Muscle of leg (tissue), 11 donors: ENCODE data around the gene HRH1. TPM values are rescaled to one million over a fixed set of nuclear protein-coding genes. Genes with fewer than 3 reads are reported as not detected.
A peak's percentile ranks its signal among the peaks of the same experiment; 100 is the strongest.
"Not testable (repeated sequence)": the region's sequence is repeated elsewhere in the genome, so short reads cannot be mapped to it uniquely, and the experiment has no call there.

Experiments used
- DNase-seq: peaks from one replicate; pipeline ENCODE4 v3.0.0; 2013
- H3K27ac ChIP-seq: one replicate; pipeline ENCODE4 v1.5.1; 2013; ENCODE audit warnings: mild to moderate bottlenecking, low read length, control low read depth
- H3K27me3 ChIP-seq: one replicate; pipeline ENCODE4 v1.6.1; 2013; ENCODE audit warnings: low read length; ENCODE audit not compliant: control insufficient read depth, insufficient read depth
- H3K36me3 ChIP-seq: one replicate; pipeline ENCODE4 v1.6.1; 2013; ENCODE audit warnings: low read length; ENCODE audit not compliant: control insufficient read depth, insufficient read depth
- H3K4me1 ChIP-seq: one replicate; pipeline ENCODE4 v1.6.1; 2013; ENCODE audit warnings: low read length; ENCODE audit not compliant: control insufficient read depth, insufficient read depth
- H3K4me3 ChIP-seq: one replicate; pipeline ENCODE4 v1.5.1; 2013; ENCODE audit warnings: low read length, control low read depth
- H3K9me3 ChIP-seq: replicated peaks from 2 replicates; pipeline ENCODE4 v1.6.1; 2013; ENCODE audit warnings: low read depth, low read length; ENCODE audit not compliant: control insufficient read depth
- WGBS: methylation state at CpG from one replicate; pipeline ENCODE4 v1.1.5; 2013; ENCODE audit warnings: missing lambda C conversion rate; ENCODE audit not compliant: insufficient coverage; 5-methylcytosine and 5-hydroxymethylcytosine counted together
- polyA plus RNA-seq, 8 donors: library from polyadenylated mRNA; unstranded; fragments of 120-200 nt; gene quantifications; one replicate each; pipeline versions ENCODE4 v1.2.1 to v1.2.3, GENCODE V29; 2013; ENCODE audit warnings: inconsistent platforms in 1 of 8, low replicate concordance in 1 of 8; ENCODE audit not compliant: insufficient read length in 8 of 8, insufficient read depth in 1 of 8
- total RNA-seq: library from RNA; stranded (reverse); fragments of 120-200 nt; gene quantifications from one replicate; pipeline ENCODE4 v1.2.4, GENCODE V29; 2013

The HRH1 gene
- total and polyA plus RNA-seq, 9 donors: 1.6 to 6.2 (median 3.2) TPM

DNA sequence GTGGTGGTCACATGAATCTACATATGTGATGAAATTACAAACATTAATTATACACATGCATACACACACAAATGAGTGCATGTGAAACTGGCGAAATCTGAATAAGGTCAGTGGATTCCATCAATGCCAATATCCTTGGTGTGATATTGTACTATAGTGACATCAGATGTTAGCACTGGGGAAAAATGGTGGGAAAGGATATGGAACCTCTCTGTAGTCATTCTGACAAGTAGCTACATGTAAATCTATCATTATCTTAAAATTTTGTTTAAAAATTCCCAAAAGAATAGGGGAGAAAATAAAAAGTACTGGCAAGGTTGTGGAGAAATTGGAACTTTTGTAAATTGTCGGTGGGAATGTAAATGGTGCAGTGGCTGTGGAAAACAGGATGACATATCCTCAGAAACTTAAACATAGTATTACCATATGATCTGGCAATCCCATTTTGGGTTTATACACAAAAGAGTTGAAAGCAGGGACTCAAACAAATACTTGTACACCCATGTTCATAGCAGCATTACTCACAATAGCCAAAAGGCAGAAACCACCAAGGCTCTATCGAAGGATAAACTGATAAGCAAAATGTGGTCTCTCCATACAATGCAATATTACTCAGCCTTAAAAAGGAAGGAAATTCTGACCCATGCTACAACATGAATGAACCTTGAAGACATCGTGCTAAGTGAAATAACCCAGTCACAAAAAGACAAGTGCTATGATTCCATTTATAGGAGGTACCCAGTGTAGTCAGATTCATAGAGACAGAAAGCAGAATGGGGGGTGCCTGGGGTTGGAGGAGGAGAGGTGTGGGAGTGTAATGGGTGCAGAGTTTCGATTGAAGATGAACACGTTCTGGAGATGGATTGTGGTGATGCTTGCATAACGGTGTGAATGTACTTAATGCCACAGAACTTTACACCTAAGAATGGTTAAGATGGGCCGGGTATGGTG, 25.3 kb upstream of the HRH1 start:
- Histone ChIP-seq H3K36me3 (no peaks in the 10 kb centered on the region), H3K4me3 (no peak overlapping the region), H3K27me3 (peaks cover 10% of the 10 kb centered on the region), H3K27ac (no peak overlapping the region), H3K9me3 (no peaks in the 10 kb centered on the region), H3K4me1 (no peaks in the 10 kb centered on the region)
- no peak for DNase-seq
- WGBS: 83% methylated on average over 1 of the region's 8 CpGs

DNA sequence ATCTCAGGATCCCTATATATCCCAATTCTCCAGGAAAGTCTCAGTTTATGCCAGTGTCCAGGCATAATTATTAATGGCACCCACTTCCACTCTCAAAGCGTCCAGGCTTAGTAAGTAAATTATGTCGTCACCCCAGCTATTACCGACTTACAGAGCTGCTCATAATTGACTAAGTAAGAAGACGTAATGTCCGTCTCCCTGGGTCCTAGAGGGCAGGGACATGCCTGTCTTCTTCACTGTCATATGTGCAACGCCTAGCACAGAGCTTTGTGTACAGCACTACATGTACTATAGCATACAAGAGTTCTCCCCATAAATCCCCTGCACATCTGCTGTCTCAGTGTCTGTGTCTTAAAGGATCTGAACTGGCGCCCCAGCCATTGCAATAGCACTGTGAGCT, 23.9 kb upstream of the HRH1 start:
- 73% methylated on average over 4 of the region's 7 CpGs for WGBS

DNA sequence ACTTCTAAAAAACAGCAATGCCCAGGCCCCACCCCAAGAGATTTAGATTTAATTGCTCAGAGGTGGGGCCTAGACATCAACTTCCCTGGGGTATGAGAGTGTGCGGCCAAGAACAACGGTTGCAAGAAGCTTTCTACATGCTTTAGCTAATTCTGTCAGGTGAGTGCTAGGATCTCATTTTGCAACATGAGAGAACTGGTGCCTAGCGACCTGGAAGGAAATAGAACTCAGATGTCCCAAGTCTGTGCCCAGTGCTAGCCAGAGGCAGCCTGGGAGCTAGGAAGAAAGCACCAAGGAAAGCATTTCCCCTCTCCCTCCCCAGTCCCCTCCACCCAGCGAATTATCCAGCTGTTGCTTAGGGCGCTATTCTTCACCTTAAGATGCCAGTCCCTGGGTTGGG, 22.9 kb upstream of the HRH1 start:
- Histone ChIP-seq H3K4me1 (no peaks in the 10 kb centered on the region), H3K36me3 (no peaks in the 10 kb centered on the region), H3K27me3 (peaks cover 6% of the 10 kb centered on the region), H3K27ac (no peak overlapping the region), H3K9me3 (no peaks in the 10 kb centered on the region), H3K4me3 (no peak overlapping the region)
- 20% methylated on average over 2 of the region's 5 CpGs for WGBS
- no peak for DNase-seq

More for the DNA sequence above, 23.9 kb upstream of the HRH1 start:
- peaks cover 2% of the 10 kb centered on the region for H3K27me3 ChIP-seq
- no peak for DNase-seq
- H3K4me1 ChIP-seq: no peaks in the 10 kb centered on the region
- H3K27ac ChIP-seq: no peak overlapping the region
- no peak overlapping the region for H3K4me3 ChIP-seq
- no peaks in the 10 kb centered on the region for H3K9me3 ChIP-seq
- no peaks in the 10 kb centered on the region for H3K36me3 ChIP-seq

DNA sequence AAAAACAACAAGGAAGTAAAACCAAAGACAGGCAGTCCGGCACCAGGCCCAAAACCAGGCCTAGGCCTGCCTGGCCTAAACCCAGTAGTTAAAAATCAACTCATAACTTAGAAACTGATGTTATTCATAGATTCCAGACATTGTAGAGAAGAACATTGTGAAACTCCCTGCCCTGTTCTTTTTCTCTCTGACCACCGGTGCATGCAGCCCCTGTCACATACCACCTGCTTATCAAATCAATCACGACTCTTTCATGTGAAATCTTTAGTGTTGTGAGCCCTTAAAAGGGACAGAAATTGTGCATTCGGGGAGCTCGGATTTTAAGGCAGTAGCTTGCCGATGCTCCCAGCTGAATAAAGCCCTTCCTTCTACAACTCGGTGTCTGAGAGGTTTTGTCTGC, 22.4 kb upstream of the HRH1 start:
- H3K36me3 ChIP-seq, DNase-seq, H3K27me3 ChIP-seq, H3K4me1 ChIP-seq, H3K4me3 ChIP-seq, H3K9me3 ChIP-seq, H3K27ac ChIP-seq: not testable (repeated sequence)
- no CpG with 5 or more reads among the region's 7 CpGs for WGBS

DNA sequence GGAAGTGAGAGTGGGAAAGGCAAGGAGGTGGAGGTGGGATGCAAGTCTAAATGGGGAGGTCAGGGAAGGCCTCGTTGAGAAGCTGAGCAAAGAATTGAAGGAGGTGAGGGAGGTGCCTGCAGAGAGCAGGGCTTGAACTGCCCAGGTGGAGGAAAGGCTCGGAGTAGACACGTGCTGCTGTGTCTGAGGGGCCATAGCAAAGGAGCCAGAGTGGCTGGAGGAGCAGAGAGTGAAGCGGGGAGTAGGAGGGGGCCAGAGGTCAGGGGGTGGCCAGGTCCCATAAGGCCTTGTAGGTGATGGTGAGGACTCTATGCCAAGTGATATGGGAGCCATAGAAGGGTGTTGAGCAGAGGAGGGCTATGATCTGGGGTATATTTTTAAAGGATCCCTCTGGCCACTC, 21.4 kb upstream of the HRH1 start:
- no peaks in the 10 kb centered on the region for H3K9me3 ChIP-seq
- H3K27ac ChIP-seq: no peak overlapping the region
- 65% methylated on average over 4 of the region's 4 CpGs for WGBS
- DNase-seq: no peak
- no peaks in the 10 kb centered on the region for H3K36me3 ChIP-seq
- H3K4me1 ChIP-seq: peaks cover 9% of the 10 kb centered on the region
- peaks cover 7% of the 10 kb centered on the region for H3K27me3 ChIP-seq
- H3K4me3 ChIP-seq: no peak overlapping the region

DNA sequence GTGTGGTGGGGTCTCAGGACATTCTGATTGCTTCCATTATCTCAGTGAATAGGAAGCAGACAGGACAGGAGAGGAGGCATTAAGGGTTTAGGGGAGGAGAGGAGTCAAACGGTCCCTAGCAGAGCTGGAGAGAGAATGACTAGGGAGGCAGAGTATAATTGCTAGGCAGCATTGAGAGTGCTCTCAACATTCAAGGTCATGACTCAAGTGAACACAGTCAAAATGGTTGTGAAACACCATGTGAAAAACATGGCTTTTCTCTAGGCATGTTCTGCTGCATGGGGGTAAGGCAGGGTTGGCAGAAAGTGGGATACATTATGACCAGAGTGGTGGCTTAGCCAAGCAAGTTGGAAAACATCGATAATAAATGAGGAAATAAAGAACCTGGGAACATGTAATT, 19.5 kb upstream of the HRH1 start:
- peaks cover 7% of the 10 kb centered on the region for H3K27me3 ChIP-seq
- no peak overlapping the region for H3K4me3 ChIP-seq
- no peaks in the 10 kb centered on the region for H3K9me3 ChIP-seq
- no peaks in the 10 kb centered on the region for H3K36me3 ChIP-seq
- 59% methylated on average over 2 of the region's 2 CpGs for WGBS
- DNase-seq: no peak
- peaks cover 11% of the 10 kb centered on the region for H3K4me1 ChIP-seq
- no peak overlapping the region for H3K27ac ChIP-seq

DNA sequence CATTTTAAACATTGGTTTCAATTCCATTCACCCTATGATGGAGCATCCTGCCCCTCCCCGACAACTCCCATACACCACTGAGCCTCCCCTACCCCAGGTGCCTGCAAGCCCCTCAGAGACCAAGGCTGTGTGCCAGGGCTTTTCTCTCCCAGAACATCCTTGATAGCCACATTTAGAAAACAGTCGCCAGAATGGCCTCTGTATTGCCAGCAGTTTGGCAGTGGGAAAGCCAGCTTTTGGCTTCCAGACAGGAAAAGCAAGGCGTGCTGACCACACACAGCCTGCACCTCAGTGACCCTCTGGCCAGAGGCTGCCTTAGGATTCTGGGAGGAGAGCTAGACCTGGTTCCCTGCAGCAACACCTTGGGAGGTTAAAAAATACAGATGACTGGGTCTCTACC, 18.2 kb upstream of the HRH1 start:
- H3K27ac ChIP-seq: no peak overlapping the region
- H3K9me3 ChIP-seq: no peaks in the 10 kb centered on the region
- H3K4me1 ChIP-seq: peaks cover 23% of the 10 kb centered on the region
- no peaks in the 10 kb centered on the region for H3K36me3 ChIP-seq
- no peak overlapping the region for H3K4me3 ChIP-seq
- WGBS: 83% methylated on average over 3 of the region's 3 CpGs
- H3K27me3 ChIP-seq: peaks cover 5% of the 10 kb centered on the region
- no peak for DNase-seq

DNA sequence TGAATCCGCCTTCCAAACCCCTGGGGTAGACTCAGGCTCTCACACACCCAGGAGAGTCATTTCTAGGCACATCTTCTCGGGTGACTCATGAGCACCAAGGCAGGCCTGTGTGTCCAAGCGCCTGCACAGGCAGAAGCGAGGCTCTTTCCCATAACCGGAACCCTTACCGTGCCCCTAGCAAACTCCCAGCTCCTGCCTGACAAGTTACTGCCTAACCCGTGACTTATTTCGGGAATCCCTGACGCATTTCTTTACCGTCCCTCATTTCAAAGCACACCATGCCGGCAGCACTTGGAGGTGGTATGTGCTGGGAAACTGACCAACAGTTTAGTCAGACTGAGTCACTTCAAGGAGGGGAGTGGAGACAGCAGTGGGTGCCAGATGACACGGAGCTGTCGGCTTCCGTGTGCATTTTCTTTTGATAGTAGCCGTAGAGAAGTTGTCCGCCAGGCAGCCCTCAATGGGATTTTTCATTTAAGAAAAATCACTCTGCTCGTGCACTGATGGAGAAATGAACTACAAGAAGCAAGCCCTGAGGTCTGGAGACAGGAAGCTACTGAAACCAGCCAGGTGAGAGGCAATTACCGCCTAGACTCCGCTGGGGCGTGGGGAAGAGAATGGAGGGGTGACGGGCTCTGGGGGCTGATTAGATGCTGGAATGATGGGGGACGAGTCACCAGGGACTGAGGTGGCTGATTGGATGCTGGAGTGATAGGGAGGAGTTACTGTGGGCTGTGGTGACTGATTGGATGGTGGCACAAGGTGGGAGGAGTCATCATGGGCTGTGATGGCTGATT, 17.3 kb upstream of the HRH1 start:
- H3K9me3 ChIP-seq: no peaks in the 10 kb centered on the region
- H3K27me3 ChIP-seq: peaks cover 7% of the 10 kb centered on the region
- H3K4me1 ChIP-seq: peaks cover 23% of the 10 kb centered on the region
- WGBS: 58% methylated on average over 13 of the region's 22 CpGs
- peak; percentile 76 for DNase-seq
- H3K4me3 ChIP-seq: no peak overlapping the region
- no peak overlapping the region for H3K27ac ChIP-seq
- no peaks in the 10 kb centered on the region for H3K36me3 ChIP-seq

DNA sequence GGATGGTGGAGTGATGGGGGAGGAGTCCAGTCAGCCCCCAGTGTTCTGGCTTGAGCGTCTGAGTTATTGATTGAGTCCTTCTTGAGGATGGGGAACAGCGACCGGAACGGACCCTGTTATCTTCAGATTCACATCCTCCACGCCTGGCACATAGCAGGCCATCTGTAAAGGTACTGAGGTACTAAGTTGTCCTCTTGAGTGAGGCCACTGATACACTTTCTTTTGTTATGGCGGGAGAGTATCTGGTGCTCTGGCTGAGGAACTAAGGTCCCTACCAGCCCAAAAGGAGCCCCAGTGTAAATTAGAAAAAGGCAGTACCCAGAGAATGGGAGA, 16.7 kb upstream of the HRH1 start:
- Histone ChIP-seq H3K27ac (no peak overlapping the region), H3K9me3 (no peaks in the 10 kb centered on the region), H3K27me3 (peaks cover 7% of the 10 kb centered on the region), H3K36me3 (no peaks in the 10 kb centered on the region), H3K4me3 (no peak overlapping the region), H3K4me1 (peaks cover 23% of the 10 kb centered on the region)
- DNase-seq: no peak
- no CpG with 5 or more reads among the region's 6 CpGs for WGBS

DNA sequence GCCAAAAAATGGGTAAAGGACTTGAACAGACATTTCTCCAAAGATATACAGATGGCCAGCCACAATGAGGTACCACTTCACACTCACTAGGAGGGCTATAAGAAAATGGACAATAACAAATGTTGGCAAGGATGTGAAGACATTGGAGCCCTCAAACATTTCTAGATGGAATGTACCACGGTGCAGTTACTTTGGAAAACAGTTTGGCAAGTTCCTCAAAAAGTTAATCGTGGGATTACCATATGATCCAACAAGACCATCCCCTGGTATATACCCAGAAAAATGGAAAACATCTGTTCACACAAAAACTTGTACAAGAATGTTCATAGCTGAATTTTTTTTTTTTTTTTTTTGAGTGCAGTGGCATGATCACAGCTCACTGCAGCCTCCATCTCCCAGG, 15.9 kb upstream of the HRH1 start:
- H3K27ac ChIP-seq: no peak overlapping the region
- H3K27me3 ChIP-seq: peaks cover 7% of the 10 kb centered on the region
- 100% methylated on average over 1 of the region's 2 CpGs for WGBS
- no peaks in the 10 kb centered on the region for H3K36me3 ChIP-seq
- peak; percentile 19 for DNase-seq
- H3K9me3 ChIP-seq: no peaks in the 10 kb centered on the region
- H3K4me1 ChIP-seq: peaks cover 23% of the 10 kb centered on the region
- no peak overlapping the region for H3K4me3 ChIP-seq
